B cell (primary cell): ENCODE data around the gene CTR9.

Experiments
- CTCF ChIP-seq: fragments of 200-600 bp; IDR thresholded peaks from one replicate; pipeline ENCODE4 v1.8.0; 2022; ENCODE audit warnings: antibody characterized with exemption, mild to moderate bottlenecking
- EZH2 ChIP-seq: IDR thresholded peaks from 2 replicates; pipeline ENCODE4 v1.6.1; 2012; ENCODE audit warnings: borderline replicate concordance, low read depth, mild to moderate bottlenecking, moderate library complexity, low read length; ENCODE audit not compliant: insufficient read depth, poor library complexity, severe bottlenecking

GRCh38 chr11:10720881-10721376 lies 30.1 kb upstream of the CTR9 start:
- TF ChIP-seq CTCF (no peak), EZH2 (no peak)
